SK-N-SH (cell line): ENCODE data around the gene SLC1A7.

Source experiments
- CHD2 ChIP-seq: fragments of 150-350 bp; IDR thresholded peaks from 2 replicates; pipeline ENCODE4 v1.6.1; 2018; ENCODE audit warnings: low read length; ENCODE audit not compliant: partially characterized antibody
- POLR2AphosphoS5 ChIP-seq: IDR thresholded peaks from 2 replicates; pipeline ENCODE4 v1.6.1; 2012; ENCODE audit warnings: low read depth, low read length
- REST ChIP-seq: IDR thresholded peaks from 2 replicates; pipeline ENCODE4 v1.6.1; 2012; ENCODE audit warnings: mild to moderate bottlenecking, low read depth, low read length, moderate library complexity
- TF ChIP-seq, protein P1 (sequence below): fragments of 200-600 bp; sonication (generic); IDR thresholded peaks from 2 replicates; pipeline ENCODE4 v1.6.1; 2017; ENCODE audit warnings: antibody characterized with exemption, mild to moderate bottlenecking, moderate library complexity

GRCh38 chr1:53127546-53127945 is 14.9 kb downstream of the SLC1A7 start:
- TF ChIP-seq, protein P1, sequence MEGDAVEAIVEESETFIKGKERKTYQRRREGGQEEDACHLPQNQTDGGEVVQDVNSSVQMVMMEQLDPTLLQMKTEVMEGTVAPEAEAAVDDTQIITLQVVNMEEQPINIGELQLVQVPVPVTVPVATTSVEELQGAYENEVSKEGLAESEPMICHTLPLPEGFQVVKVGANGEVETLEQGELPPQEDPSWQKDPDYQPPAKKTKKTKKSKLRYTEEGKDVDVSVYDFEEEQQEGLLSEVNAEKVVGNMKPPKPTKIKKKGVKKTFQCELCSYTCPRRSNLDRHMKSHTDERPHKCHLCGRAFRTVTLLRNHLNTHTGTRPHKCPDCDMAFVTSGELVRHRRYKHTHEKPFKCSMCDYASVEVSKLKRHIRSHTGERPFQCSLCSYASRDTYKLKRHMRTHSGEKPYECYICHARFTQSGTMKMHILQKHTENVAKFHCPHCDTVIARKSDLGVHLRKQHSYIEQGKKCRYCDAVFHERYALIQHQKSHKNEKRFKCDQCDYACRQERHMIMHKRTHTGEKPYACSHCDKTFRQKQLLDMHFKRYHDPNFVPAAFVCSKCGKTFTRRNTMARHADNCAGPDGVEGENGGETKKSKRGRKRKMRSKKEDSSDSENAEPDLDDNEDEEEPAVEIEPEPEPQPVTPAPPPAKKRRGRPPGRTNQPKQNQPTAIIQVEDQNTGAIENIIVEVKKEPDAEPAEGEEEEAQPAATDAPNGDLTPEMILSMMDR = no peak
- no peak for TF ChIP-seq CHD2
- TF ChIP-seq REST = no peak
- no peak for TF ChIP-seq POLR2AphosphoS5
